Heart left ventricle (tissue), 16 donors: Measurements from ENCODE around the gene FAM83F. TPM values are rescaled to one million over a fixed set of nuclear protein-coding genes. Genes with fewer than 3 reads are reported as not detected.

ENCODE experiments used
- ATAC-seq, 4 donors: fragments of 200-7000 bp; cut with Tn5 transposase; one replicate each; pipeline ENCODE4 v1.9.1; 2020 to 2022; ENCODE audit warnings: moderate library complexity in 4 of 4, mild to moderate bottlenecking in 3 of 4, moderate number of reproducible peaks in 1 of 4
- DNase-seq, 5 donors: peaks; one replicate each; pipeline ENCODE4 v3.0.0-alpha.2; 2020
- H3K27ac ChIP-seq, 12 donors: fragments of 200-600 bp; sonication (generic) in 4 of 12; one replicate each; pipeline versions ENCODE4 v1.5.0 to v1.8.0; 2016 to 2022; ENCODE audit warnings: mild to moderate bottlenecking in 2 of 12
- H3K27me3 ChIP-seq, 9 donors: fragments of 200-600 bp; sonication (generic) in 2 of 9; one replicate each; pipeline versions ENCODE4 v1.5.1 to v1.8.0; 2016 to 2022; ENCODE audit warnings: mild to moderate bottlenecking in 3 of 9
- H3K36me3 ChIP-seq, 9 donors: fragments of 200-600 bp; sonication (generic) in 2 of 9; one replicate each; pipeline versions ENCODE4 v1.5.0 to v1.8.0; 2018 to 2022; ENCODE audit warnings: mild to moderate bottlenecking in 2 of 9
- H3K4me1 ChIP-seq, 12 donors: fragments of 200-600 bp; sonication (generic) in 4 of 12; one replicate each; pipeline versions ENCODE4 v1.5.0 to v1.8.0; 2016 to 2022; ENCODE audit warnings: mild to moderate bottlenecking in 3 of 12
- H3K4me3 ChIP-seq, 12 donors: fragments of 200-600 bp; sonication (generic) in 4 of 12; one replicate each; pipeline versions ENCODE4 v1.5.0 to v1.8.0; 2017 to 2022; ENCODE audit warnings: mild to moderate bottlenecking in 9 of 12, moderate library complexity in 4 of 12
- H3K9me3 ChIP-seq, 12 donors: fragments of 200-600 bp; sonication (generic) in 4 of 12; one replicate each; pipeline versions ENCODE4 v1.5.0 to v1.8.0; 2016 to 2022; ENCODE audit warnings: mild to moderate bottlenecking in 1 of 12
- CTCF ChIP-seq, 12 donors: fragments of 200-600 bp; sonication (generic) in 4 of 12; IDR thresholded peaks; one replicate each; pipeline versions ENCODE4 v1.5.0 to v1.8.0; 2018 to 2022; ENCODE audit warnings: antibody characterized with exemption in 12 of 12, mild to moderate bottlenecking in 5 of 12
- POLR2A ChIP-seq, 2 donors: fragments of 450-650 bp; IDR thresholded peaks; one replicate each; pipeline ENCODE4 v1.6.1; 2017; ENCODE audit warnings: antibody characterized with exemption in 2 of 2, mild to moderate bottlenecking in 2 of 2, moderate library complexity in 2 of 2
- WGBS, 4 donors: extraction: QIAGEN DNeasy Blood & Tissue Kit in 2 of 4; methylation state at CpG; one replicate each; pipeline versions ENCODE4 v1.1.5 to v1.1.7; 2013 to 2018; 5-methylcytosine and 5-hydroxymethylcytosine counted together
- intact Hi-C, 10 donors: fragments of 100-400 bp; cut with DNase I; formaldehyde crosslinking; loops; one replicate each; pipeline versions ENCODE4 v1.11.1 to v1.14.2; 2022
- polyA plus RNA-seq, 2 donors: library from polyadenylated mRNA; stranded (reverse); fragments of 200-250 nt; gene quantifications; one replicate each; pipeline ENCODE4 v1.2.3, GENCODE V29; 2013
- total RNA-seq, 9 donors: library from RNA; depleted of rRNA in 2 of 9; stranded (reverse); fragments of >200 nt in 2 of 9; fragmentation: NEBNext Ultra II Directional in 3 of 9; extraction: Animal tissue kit (Norgen Biotek cat#: 25700) in 3 of 9; gene quantifications; one replicate each; pipeline versions ENCODE4 v1.1.0 to v1.2.4, GENCODE V29; 2016 to 2023
- donor health status: ischemic (EF 13 %, LVEDD 7.1; RV severe dilation, severe dysfunction).
- donor health status: healthy with polysubstance abuse.
- donor health status: DM: no; HTN: yes; CAD: no.
- donor health status: DM: no; HTN: no; CAD: no.
- donor health status: ischemic (EF 25% LVEDD 6.9; RV normal size, moderate dysfunction).
- donor health status: ischemic (EF 25% LVEDD 5.7; RV mildly dilated, moderate dysfunction).
- donor health status: healthy.
- donor health status: DM: yes; HTN: yes; CAD: no.
- donor health status: ischemic (EF 35%, LVEDD 5.7; RV mildly dilated, moderate dysfunction).
- donor health status: nonischemic (EF 11% LVEDD 7.7; RV severe dilation, severe dysfunction).
- donor health status: DM: yes; HTN: yes; CAD: no.
- donor health status: PGD.
- donor health status: ischemic (EF 29% LVEDD 5.4; RV normal size, mild dysfunction).
- donor health status: nonischemic (EF 23%, LVEDD 6.1; RV moderate dilation, normal function).

Gene FAM83F
- total and polyA plus RNA-seq, 11 donors = 1.3 to 6.6 (median 2.5) TPM

GRCh38 chr22:39953101-39953500 is 41.7 kb upstream of the FAM83F start:
- ATAC-seq (no peak), DNase-seq (no peak)
- TF ChIP-seq POLR2A (IDR thresholded peaks at IDR 0.05) (no peak), CTCF (IDR thresholded peaks at IDR 0.05) (no peak)
- Histone ChIP-seq H3K27me3 (peaks cover 0 to 7% (median 0%) of the 10 kb centered on the region in 9 donors), H3K27ac (no peak overlapping the region), H3K4me3 (no peak overlapping the region), H3K36me3 (no peaks in the 10 kb centered on the region), H3K9me3 (no peaks in the 10 kb centered on the region), H3K4me1 (peaks cover 0 to 14% (median 0%) of the 10 kb centered on the region in 12 donors)
- intact Hi-C loops = loop anchor here in 1 of 10 donors (10.0 kb wide), 1 partner anchor 62 kb away; no protein-coding TSS in a partner anchor
- 73 to 88% (median 79%) methylated on average over 2 of the region's 2 CpGs for WGBS, 4 donors

- DNase-seq = no peak
- Histone ChIP-seq H3K9me3 (no peaks in the 10 kb centered on the region), H3K27ac (no peak overlapping the region), H3K4me1 (peaks cover 0 to 17% (median 0%) of the 10 kb centered on the region in 12 donors), H3K36me3 (peaks cover 0 to under 1% (median 0%) of the 10 kb centered on the region in 9 donors), H3K27me3 (peaks cover 0 to 13% (median 0%) of the 10 kb centered on the region in 9 donors), H3K4me3 (no peak overlapping the region)
- TF ChIP-seq CTCF (IDR thresholded peaks at IDR 0.05) = no peak
- no peak for TF ChIP-seq POLR2A (IDR thresholded peaks at IDR 0.05)
- WGBS, 4 donors = 89 to 95% (median 92%) methylated on average over 2 to 4 of the region's 4 CpGs
- intact Hi-C loops = loop anchor here in 1 of 10 donors (10.0 kb wide), 1 partner anchor 60 kb away; no protein-coding TSS in a partner anchor
- no peak for ATAC-seq
Observed at GRCh38 chr22:39954584-39955055, 40.1 kb upstream of the FAM83F start.

- 90 to 100% (median 96%) methylated on average over 2 of the region's 2 CpGs for WGBS, 4 donors
- ATAC-seq = no peak
- no peak overlapping the region for H3K4me3 ChIP-seq
- DNase-seq = no peak
- TF ChIP-seq CTCF (IDR thresholded peaks at IDR 0.05) (no peak), POLR2A (IDR thresholded peaks at IDR 0.05) (no peak)
- no peaks in the 10 kb centered on the region for H3K9me3 ChIP-seq
- peaks cover 0 to 13% (median 0%) of the 10 kb centered on the region in 9 donors for H3K27me3 ChIP-seq
- intact Hi-C loops = loop anchor here in 1 of 10 donors (10.0 kb wide), 1 partner anchor 59 kb away; no protein-coding TSS in a partner anchor
- H3K27ac ChIP-seq = no peak overlapping the region
- peaks cover 0 to 9% (median 0%) of the 10 kb centered on the region in 9 donors for H3K36me3 ChIP-seq
- peaks cover 0 to 28% (median 0%) of the 10 kb centered on the region in 12 donors for H3K4me1 ChIP-seq
Observed at GRCh38 chr22:39955675-39956074, 39.1 kb upstream of the FAM83F start.

GRCh38 chr22:39956932-39957664 is 37.7 kb upstream of the FAM83F start:
- Histone ChIP-seq H3K9me3 (no peaks in the 10 kb centered on the region), H3K4me3 (no peak overlapping the region), H3K27ac (no peak overlapping the region), H3K36me3 (peaks cover 0 to 9% (median 0%) of the 10 kb centered on the region in 9 donors), H3K27me3 (peaks cover 0 to 13% (median 0%) of the 10 kb centered on the region in 9 donors), H3K4me1 (peaks cover 0 to 42% (median 0%) of the 10 kb centered on the region in 12 donors)
- intact Hi-C loops = loop anchor here in 1 of 10 donors (10.0 kb wide), 1 partner anchor 58 kb away; no protein-coding TSS in a partner anchor
- WGBS, 4 donors = 51 to 72% (median 65%) methylated on average over 9 to 10 of the region's 10 CpGs
- no peak for DNase-seq
- ATAC-seq = no peak
- TF ChIP-seq POLR2A (IDR thresholded peaks at IDR 0.05) (no peak), CTCF (IDR thresholded peaks at IDR 0.05) (no peak)
